Right forelimb (tissue), 1 donor: ENCODE results near the gene PRIM1.
"Not testable (repeated sequence)": the region's sequence is repeated elsewhere in the genome, so short reads cannot be mapped to it uniquely, and the experiment has no call there.

Source experiments
- DNase-seq: peaks from one replicate; pipeline ENCODE4 v3.0.0-alpha.2; 2018

The PRIM1 gene

GRCh38 chr12:56751712-56752598 lies at the start of gene PRIM1:
Gene PRIM1, minus strand, starts transcription at chr12:56752323. Its CDS starts 25 bp downstream, at chr12:56752298.
- peak; percentile 88 for DNase-seq

GRCh38 chr12:56800221-56800620 lies 48.1 kb upstream of the PRIM1 start:
- no peak for DNase-seq

DNA sequence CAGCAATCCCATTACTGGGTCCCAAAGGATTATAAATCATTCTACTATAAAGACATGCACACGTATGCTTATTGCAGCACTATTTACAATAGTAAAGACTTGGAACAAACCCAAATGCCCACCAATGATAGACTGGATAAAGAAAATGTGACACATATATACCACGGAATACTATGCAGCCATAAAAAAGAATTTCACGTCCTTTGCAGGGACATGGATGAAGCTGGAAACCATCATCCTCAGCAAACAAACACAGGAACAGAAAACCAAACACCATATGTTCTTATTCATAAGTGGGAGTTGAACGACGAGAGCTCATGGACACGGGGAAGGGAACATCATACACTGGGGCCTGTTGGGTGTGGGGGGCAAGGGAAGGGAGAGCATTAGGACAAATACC lies 47.2 kb upstream of the PRIM1 start:
- not testable (repeated sequence) for DNase-seq

GRCh38 chr12:56795791-56796190 lies 43.7 kb upstream of the PRIM1 start:
- DNase-seq, result not testable (repeated sequence)

DNA sequence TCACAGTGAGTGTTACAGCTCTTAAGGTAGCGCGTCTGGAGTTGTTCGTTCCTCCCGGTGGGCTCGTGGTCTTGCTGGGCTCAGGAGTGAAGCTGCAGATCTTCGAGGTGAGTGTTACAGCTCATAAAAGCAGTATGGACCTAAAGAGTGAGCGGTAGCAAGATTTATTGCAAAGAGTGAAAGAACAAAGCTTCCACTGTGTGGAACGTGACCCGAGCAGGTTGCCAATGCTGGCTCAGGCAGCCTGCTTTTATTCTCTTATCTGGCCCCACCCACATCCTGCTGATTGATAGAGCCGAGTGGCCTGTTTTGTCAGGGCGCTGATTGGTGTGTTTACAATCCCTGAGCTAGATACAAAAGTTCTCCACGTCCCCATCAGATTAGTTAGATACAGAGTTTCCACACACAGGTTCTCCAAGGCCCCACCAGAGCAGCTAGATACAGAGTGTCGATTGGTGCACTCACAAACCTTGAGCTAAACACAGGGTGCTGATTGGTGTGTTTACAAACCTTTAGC lies 43.0 kb upstream of the PRIM1 start:
- not testable (repeated sequence) for DNase-seq

- not testable (repeated sequence) for DNase-seq
Measured at GRCh38 chr12:56793124-56793523, 41.0 kb upstream of the PRIM1 start.

- no peak for DNase-seq
Measured at GRCh38 chr12:56792678-56793077, 40.6 kb upstream of the PRIM1 start.

- DNase-seq, result not testable (repeated sequence)
Measured at GRCh38 chr12:56789429-56789828, 37.3 kb upstream of the PRIM1 start.

- DNase-seq, result no peak
Measured at GRCh38 chr12:56787498-56787897, 35.4 kb upstream of the PRIM1 start.

- DNase-seq, result no peak
Measured at GRCh38 chr12:56785874-56786273, 33.8 kb upstream of the PRIM1 start.

DNA sequence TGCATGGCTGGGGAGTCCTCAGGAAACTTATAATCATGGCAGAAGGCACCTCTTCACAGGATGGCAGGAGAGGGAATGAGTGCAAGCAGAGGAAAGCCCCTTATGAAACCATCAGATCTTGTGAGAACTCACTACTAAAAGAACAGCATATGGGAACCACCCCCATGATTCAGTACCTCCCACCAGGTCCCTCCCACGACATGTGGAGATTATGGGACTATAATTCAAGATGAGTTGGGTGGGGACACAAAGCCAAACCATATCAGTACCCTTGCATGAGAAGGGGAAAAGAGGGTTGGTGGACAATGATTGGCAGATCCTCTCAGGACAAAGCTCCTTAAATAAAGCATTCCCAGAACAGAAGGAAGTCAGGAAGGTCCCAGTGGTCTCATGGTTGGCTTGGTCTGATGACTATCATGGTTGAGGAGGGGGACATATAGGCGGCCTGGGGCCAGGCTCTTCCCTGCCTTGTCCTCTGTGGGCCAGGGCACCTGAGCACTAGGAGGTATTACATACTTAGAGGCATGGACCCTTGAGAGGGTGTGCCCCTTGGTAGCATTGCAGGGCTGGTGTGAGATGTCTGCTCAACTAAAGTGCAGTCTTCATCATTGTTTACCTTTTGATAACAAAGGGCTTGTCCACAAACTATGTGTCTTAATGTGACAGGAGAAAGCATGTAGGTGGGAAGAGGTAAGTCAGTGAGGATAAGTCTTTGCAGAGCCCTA lies 33.2 kb upstream of the PRIM1 start:
- no peak for DNase-seq

DNA sequence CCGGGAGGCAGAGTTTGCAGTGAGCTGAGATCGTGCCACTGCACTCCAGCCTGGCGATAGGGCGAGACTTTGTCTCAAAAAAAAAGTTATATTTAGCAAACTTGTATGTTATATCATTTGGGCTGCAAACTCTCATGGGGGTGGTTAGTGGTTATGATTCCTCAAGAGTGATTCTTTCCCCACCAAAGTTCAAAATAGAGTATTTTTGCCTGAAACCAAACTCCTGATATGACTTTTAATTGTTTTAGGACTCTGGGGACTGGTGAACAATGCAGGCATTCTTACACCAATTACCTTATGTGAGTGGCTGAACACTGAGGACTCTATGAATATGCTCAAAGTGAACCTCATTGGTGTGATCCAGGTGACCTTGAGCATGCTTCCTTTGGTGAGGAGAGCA lies 29.6 kb upstream of the PRIM1 start:
- DNase-seq, result no peak

DNA sequence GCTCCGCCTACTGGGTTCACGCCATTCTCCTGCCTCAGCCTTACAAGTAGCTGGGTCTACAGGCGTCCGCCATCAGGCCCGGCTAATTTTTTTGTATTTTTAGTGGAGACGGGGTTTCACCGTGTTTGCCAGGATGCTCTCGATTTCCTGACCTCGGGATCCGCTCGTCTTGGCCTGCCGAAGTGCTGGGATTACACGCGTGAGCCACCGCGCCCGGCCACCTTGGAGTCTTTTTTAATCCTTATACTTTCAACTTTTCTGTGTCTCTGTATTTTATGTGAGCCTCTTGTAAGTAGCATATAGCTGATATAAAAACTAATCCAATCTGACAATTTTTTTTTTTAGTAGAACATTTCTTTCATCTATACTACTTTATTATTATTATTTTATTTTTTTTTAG lies 26.6 kb upstream of the PRIM1 start:
- no peak for DNase-seq

GRCh38 chr12:56776654-56777053 lies 24.5 kb upstream of the PRIM1 start:
- no peak for DNase-seq

DNA sequence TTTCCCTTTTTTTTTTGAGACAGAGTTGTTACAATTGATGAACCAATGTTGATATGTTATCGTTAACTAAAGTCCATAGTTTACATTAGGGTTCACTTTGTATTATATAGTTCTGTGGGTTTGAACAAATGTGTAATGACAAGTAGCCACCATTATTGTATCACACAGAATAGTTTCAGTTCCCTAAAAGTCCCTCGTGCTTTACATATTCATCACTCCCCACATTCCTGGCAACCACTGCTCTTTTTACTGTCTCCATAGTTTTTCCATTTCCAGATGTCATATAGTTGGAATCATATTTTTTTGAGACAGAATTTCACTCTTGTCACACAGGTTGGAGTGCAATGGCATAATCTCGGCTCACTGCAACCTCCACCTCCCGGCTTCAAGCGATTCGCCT lies 23.5 kb upstream of the PRIM1 start:
- DNase-seq, result no peak

GRCh38 chr12:56773113-56773512 lies 21.0 kb upstream of the PRIM1 start:
- DNase-seq, result no peak

DNA sequence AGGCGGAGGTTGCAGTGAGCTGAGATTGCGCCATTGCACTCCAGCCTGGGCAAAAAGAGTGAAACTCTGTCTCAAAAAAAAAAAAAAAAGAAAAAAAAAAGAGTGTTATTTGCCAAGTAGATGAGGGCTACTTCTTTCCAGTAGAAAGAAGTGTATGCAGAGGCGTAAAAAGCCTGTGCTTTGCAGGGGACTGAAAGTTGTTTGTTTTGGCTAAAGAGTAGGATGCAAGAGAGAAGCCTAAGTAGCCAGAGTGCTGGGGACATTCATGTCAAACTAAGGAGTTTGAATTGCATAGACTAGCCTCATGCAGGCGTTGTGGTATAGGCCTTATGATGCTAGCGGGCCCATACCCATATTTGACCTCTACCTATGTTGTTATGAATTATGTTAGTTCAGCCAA lies 20.5 kb upstream of the PRIM1 start:
- DNase-seq, result no peak

- no peak for DNase-seq
Measured at GRCh38 chr12:56769868-56770267, 17.7 kb upstream of the PRIM1 start.

DNA sequence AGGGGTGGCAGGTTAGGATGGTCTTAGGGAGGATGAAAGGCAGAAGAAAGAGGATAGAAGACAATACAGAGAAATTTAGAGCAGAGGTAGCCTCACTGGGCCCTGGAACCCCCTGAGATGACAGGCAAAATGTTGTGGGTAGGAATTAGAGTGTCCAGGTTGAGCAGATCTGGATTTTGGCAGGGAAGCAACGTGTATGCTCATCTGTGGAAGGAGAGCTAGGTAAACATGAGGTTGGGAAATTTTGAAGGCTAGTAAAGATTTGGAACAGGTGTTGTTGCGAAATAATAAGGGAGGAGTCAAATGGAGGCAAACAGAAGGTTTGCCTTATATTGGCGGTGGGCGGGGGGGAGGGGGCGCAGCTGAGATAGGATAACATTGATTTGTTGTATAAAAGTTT lies 16.3 kb upstream of the PRIM1 start:
- DNase-seq, result no peak

DNA sequence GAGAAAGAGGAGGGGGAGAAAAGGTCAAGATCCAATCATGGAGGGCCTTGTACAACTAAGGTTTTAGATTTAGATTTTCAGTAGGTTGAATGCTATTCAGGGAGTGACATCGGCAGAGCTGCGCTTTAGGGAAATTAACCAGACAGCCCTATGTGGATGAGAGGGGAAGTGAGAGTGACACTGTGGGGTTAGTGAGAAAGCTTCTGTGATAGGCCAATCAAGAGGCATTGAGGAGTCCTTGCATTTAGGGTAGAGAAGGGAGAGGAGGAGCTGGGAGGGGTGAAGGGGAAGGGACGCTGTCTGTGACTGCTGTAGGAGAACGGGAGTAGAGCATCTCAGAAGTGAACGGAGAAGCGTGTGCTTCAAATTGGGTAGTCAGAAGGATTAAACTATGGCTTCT lies 14.4 kb upstream of the PRIM1 start:
- no peak for DNase-seq

DNA sequence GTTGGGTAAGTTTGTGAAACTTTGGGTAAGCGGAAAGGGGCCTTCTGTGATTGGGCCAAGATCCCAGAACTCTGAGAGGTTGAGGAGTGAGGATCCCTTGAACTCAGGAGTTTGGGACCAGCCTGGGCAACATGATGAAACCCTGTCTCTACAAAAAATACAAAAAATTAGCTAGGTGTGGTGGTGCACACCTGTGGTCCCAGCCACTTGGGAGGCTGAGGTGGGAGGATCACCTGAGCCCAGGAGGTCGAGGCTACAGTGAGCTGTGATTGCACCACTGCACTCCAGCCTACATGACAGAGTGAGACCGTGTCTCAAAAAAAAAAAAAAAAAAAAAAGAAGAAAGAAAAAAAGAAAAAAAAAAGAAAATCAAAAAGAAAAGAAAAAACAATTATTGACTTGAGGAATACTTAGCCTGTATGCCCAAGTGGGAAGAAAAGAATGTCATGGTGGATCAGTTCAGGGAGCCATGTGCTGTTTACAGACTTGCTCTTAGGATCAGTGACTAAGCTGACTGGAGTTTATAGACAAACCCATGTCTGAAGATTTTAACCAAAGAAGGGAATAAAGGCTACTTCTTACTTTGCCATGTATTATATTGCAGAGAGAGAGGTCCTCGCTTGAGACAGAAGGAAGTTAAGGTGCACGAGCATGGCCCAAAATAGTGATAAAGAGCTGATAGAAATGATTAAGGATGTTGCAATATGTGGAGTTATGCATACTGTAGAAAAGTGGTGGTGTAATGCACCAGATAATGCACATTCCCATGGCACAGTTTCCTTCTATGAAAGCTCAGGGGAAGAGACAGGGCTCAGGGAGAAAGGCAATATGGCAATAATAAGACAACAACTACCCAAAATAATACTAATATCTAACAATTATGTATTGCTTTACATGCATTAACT lies 11.9 kb upstream of the PRIM1 start:
- DNase-seq, result no peak

- no peak for DNase-seq
Measured at GRCh38 chr12:56761812-56762211, 9.7 kb upstream of the PRIM1 start.

- DNase-seq, result no peak
Measured at GRCh38 chr12:56760460-56760859, 8.3 kb upstream of the PRIM1 start.
